ENCODE measurements around the gene TAF6. TPM values are rescaled to one million over a fixed set of nuclear protein-coding genes. Genes with fewer than 3 reads are reported as not detected.

The TAF6 gene
- polyA plus RNA-seq, 2 of the 4 experiments (the other 2 are of a cell fraction): 36.2 to 57.0 TPM

- DNase-seq (ENCODE audit: low read depth in 1 of 2, low spot score in 1 of 2): peak; percentile 74 to 86
- Histone ChIP-seq H3K9me3 (no peaks in the 10 kb centered on the region), H3K4me3 (no peak overlapping the region), H3K27ac (no peak overlapping the region), H3K4me1 (peaks cover 13% of the 10 kb centered on the region; the same call in 1 of the 3 replicates), H3K4me2 (peak overlapping the region; percentile 28; the same call in 2 of the 3 replicates)
- 14% methylated on average over 3 of the region's 3 CpGs for WGBS (ENCODE audit: missing lambda C conversion rate)
- no peak for FAIRE-seq
- peak; percentile 92 for ATAC-seq
- POLR2A ChIA-PET: interaction anchor here (0.8 to 2.1 kb wide), 2 partner anchors 16 to 37 kb away, joined by 3 to 16 read pairs; partner anchors contain the start of gene LAMTOR4
- CTCF ChIA-PET: interaction anchor here (0.7 to 13.2 kb wide), 40 partner anchors 11 to 318 kb away, joined by 3 to 245 read pairs (median 6); partner anchors contain the start of genes AP4M1, CNPY4, GPC2 and LAMTOR4
- TF ChIP-seq SMC3 (IDR thresholded peaks at IDR 0.05) (peak; percentile 82), ZSCAN20 (CRISPR knock-in tag; IDR thresholded peaks at IDR 0.05) (no peak), CTCF (IDR thresholded peaks at IDR 0.05) (peak; percentile 87), RAD21 (conservative IDR thresholded peaks at IDR 0.05 in 1 of 2, IDR thresholded peaks at IDR 0.05 in 1 of 2) (peak; percentile 90 to 96)
Measured at GRCh38 chr7:100132697-100133151, 13.6 kb upstream of the TAF6 start.

GRCh38 chr7:100132126-100132525, 13.0 kb upstream of the TAF6 start:
- peak in 1 of 2 experiments; percentile 1; a peak in 1 of 6 replicates for ATAC-seq

GRCh38 chr7:100130608-100131453, 11.7 kb upstream of the TAF6 start:
- CTCF ChIA-PET: interaction anchor here (0.5 to 13.2 kb wide), 27 partner anchors 9 to 1219 kb away, joined by 3 to 245 read pairs (median 3); partner anchors contain the start of genes AP4M1, CNPY4, LAMTOR4 and MCM7
- DNase-seq (ENCODE audit: low read depth in 1 of 2, low spot score in 1 of 2) (peak; percentile 63 to 74), ATAC-seq (peak; percentile 28 to 41; a peak in 3 of 6 replicates), FAIRE-seq (no peak)
- POLR2A ChIA-PET: interaction anchor here (0.7 to 3.4 kb wide), 3 partner anchors 18 to 656 kb away, joined by 3 to 8 read pairs (median 4); partner anchors contain the start of genes AP4M1, LAMTOR4 and MCM7
- Histone ChIP-seq H3K4me3 (no peak overlapping the region), H3K9me3 (no peaks in the 10 kb centered on the region), H3K27ac (peak overlapping the region in 1 of 2 experiments; percentile 63; a peak in 4 of 6 replicates), H3K4me1 (peaks cover 15% of the 10 kb centered on the region), H3K4me2 (peak overlapping the region; percentile 68)
- 11% methylated on average over 24 of the region's 24 CpGs for WGBS (ENCODE audit: missing lambda C conversion rate)
- TF ChIP-seq REST (IDR thresholded peaks at IDR 0.05): no peak
- 0 out of 4 replicates have a peak, but pooled peaks of 1 of the 2 experiments have one; percentile 43 for TF ChIP-seq CEBPB (IDR thresholded peaks at IDR 0.05)
- no peak for TF ChIP-seq RCOR1 (IDR thresholded peaks at IDR 0.05; ENCODE audit: low read depth, low read length)
- TF ChIP-seq FOSL2 (IDR thresholded peaks at IDR 0.05): no peak
- no peak for TF ChIP-seq FOSL2 (CRISPR knock-in tag; IDR thresholded peaks at IDR 0.05)
- TF ChIP-seq ZC3H11A (IDR thresholded peaks at IDR 0.05): no peak
- TF ChIP-seq GATA3 (IDR thresholded peaks at IDR 0.05; ENCODE audit: borderline replicate concordance): no peak
- no peak for TF ChIP-seq HDAC2 (IDR thresholded peaks at IDR 0.05)
- 0 out of 2 replicates have a peak, but pooled peaks have one; percentile 17 for TF ChIP-seq USF2 (IDR thresholded peaks at IDR 0.05)
- no peak for TF ChIP-seq EHMT2 (IDR thresholded peaks at IDR 0.05; ENCODE audit: low read depth)
- TF ChIP-seq POLR2AphosphoS2 (conservative IDR thresholded peaks at IDR 0.05; ENCODE audit: low read length): no peak
- TF ChIP-seq PHF8 (IDR thresholded peaks at IDR 0.05; ENCODE audit: borderline replicate concordance, low read depth): no peak
- TF ChIP-seq E2F6 (IDR thresholded peaks at IDR 0.05; ENCODE audit: borderline replicate concordance, low read depth): no peak
- TF ChIP-seq ZFP36 (IDR thresholded peaks at IDR 0.05; ENCODE audit: borderline replicate concordance, partially characterized antibody): no peak

More at GRCh38 chr7:100132126-100132525, 13.0 kb upstream of the TAF6 start:
- Histone ChIP-seq H3K9me3 (no peaks in the 10 kb centered on the region), H3K4me2 (peak overlapping the region; percentile 28; the same call in 2 of the 3 replicates), H3K4me3 (no peak overlapping the region), H3K27ac (no peak overlapping the region), H3K4me1 (peaks cover 14% of the 10 kb centered on the region; the same call in 1 of the 3 replicates)
- TF ChIP-seq HOXB5 (CRISPR knock-in tag; IDR thresholded peaks at IDR 0.05) (no peak), KDM1A (IDR thresholded peaks at IDR 0.05; ENCODE audit: low read depth) (no peak), POLR2AphosphoS2 (conservative IDR thresholded peaks at IDR 0.05; ENCODE audit: low read length) (no peak), ATOH8 (CRISPR knock-in tag; IDR thresholded peaks at IDR 0.05; ENCODE audit: low read depth) (no peak), POLR2A (IDR thresholded peaks at IDR 0.05; ENCODE audit: low read length) (no peak), NFE2L2 (conservative IDR thresholded peaks at IDR 0.05; ENCODE audit: low read length) (no peak)
- DNase-seq (ENCODE audit: low read depth in 1 of 2, low spot score in 1 of 2): no peak
- POLR2A ChIA-PET: interaction anchor here (0.8 to 2.1 kb wide), 2 partner anchors 16 to 37 kb away, joined by 3 to 16 read pairs; partner anchors contain the start of gene LAMTOR4
- FAIRE-seq: no peak
- CTCF ChIA-PET: interaction anchor here (0.6 to 13.2 kb wide), 36 partner anchors 10 to 318 kb away, joined by 3 to 245 read pairs (median 8); partner anchors contain the start of genes AP4M1, CNPY4, GPC2 and LAMTOR4
- WGBS (ENCODE audit: missing lambda C conversion rate): 49% methylated on average over 7 of the region's 7 CpGs
